HG03354 (cell line): ENCODE data around the gene COL17A1.

Source experiments
- ATAC-seq: cut with Tn5 transposase; IDR thresholded peaks from one replicate; pipeline ENCODE4 v1.9.1; 2021; ENCODE audit warnings: mild to moderate bottlenecking; ENCODE audit not compliant: unreplicated experiment, poor library complexity, severe bottlenecking

COL17A1 gene

DNA sequence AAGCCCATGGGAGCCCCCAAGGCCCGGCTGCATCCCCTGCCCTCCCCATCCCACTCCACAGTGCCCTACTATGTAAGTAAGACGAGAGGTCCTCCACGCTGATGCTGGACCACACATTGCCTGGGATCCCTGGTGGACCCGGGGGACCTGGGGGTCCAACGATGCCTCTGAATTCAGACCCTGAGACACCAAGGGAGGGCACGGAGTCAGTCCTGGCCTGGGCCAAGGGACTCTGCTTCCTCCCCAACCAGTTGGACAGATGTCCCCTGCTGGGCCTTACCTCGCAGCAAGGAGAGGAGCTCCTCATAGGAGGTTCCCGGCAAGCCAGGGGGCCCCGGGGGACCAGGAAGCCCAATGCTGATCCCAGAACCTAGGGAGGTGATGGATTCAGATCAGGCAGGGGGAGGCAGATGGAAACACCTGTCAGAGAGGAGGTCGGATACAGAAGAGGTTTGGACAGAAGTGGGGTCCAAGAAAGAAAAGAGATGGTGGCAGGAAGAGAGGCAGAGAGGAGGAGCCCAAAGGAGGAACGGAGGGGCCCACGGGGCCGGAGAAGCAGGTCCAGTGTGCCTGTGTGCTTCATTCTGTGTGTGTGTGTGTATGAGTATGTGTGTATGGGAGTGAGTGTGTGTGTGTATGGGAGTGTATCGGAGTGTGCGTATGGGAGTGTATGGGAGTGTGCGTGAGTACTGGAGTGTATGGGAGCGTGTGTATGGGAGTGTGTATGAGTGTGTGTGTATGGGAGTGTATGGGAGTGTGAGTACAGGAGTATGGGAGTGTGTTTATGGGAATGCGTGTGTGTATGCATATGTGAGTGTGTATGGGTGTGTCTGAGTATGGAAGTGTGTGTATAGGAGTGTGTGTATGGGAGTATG, 50.2 kb downstream of the COL17A1 start:
- no peak for ATAC-seq

DNA sequence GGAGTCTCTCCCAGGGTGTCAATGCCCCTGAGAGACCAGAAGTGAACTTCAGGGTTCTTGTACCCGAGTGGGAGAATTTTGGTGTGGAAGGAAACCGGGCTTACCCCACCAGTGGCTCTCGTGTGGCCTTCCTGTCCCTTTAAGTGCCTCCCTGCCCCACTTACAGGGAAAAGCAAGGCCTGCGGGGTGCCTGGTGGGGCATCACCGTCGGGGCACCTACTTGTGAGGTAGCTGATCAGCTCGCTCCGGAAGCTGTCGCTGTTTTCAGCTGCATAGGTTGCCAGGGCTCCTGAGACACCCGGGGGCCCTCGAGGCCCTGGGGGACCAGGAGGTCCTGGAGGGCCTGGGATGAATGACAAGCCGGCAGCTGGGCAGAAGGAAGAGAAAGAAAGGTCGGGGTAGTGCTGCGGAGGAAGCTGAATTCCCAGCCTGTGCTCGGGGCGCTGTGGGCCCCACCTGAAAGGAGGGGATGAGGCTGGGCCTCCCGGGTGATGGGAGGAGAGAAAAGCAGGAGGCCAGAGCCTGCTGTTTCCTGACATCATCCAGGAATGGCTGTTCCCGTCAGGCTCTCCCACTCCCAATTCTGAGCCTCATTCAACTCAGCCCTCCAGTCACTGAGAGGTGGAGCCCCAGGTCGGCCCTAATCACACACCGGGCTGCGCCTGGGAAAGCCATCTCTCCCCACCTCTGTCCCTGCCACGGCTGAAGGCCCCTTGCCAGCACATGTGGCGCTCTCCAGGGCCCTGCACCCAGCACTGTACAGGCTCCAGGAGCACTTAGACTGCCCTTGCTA, 51.1 kb downstream of the COL17A1 start:
- ATAC-seq, result no peak

GRCh38 chr10:104033966-104034365, 51.7 kb downstream of the COL17A1 start:
- no peak for ATAC-seq

- no peak for ATAC-seq
Measured at GRCh38 chr10:104033401-104033930, 52.2 kb downstream of the COL17A1 start.

GRCh38 chr10:104032144-104032775, 53.4 kb downstream of the COL17A1 start:
- ATAC-seq, result no peak

GRCh38 chr10:104031631-104032030, 54.0 kb downstream of the COL17A1 start:
- ATAC-seq, result no peak

DNA sequence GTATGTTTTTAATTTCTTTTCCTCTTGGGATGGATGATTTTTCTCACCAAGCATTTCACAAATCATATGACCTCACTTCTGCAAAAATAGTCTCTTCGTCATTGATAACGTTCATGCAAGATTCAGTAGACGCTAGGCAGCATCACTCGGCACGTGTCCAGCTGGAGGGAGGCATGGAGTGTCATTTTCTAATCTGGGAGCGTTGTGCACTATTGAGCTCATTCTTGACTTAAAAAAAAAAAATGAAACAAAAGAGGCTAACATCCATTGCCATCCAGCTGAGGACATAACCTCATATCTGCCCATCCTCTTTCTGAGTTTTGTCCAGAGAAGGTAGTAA, 56.2 kb downstream of the COL17A1 start:
- no peak for ATAC-seq

GRCh38 chr10:104028823-104029520, 56.7 kb downstream of the COL17A1 start:
- no peak for ATAC-seq

- ATAC-seq, result no peak
Measured at GRCh38 chr10:104028146-104028545, 57.5 kb downstream of the COL17A1 start.

- no peak for ATAC-seq
Measured at GRCh38 chr10:104026762-104027161, 58.9 kb downstream of the COL17A1 start.

- ATAC-seq, result no peak
Measured at GRCh38 chr10:104025524-104025923, 60.2 kb downstream of the COL17A1 start.

- ATAC-seq, result no peak
Measured at GRCh38 chr10:104022026-104022425, 63.7 kb downstream of the COL17A1 start.

- ATAC-seq, result no peak
Measured at GRCh38 chr10:104021246-104021645, 64.4 kb downstream of the COL17A1 start.

DNA sequence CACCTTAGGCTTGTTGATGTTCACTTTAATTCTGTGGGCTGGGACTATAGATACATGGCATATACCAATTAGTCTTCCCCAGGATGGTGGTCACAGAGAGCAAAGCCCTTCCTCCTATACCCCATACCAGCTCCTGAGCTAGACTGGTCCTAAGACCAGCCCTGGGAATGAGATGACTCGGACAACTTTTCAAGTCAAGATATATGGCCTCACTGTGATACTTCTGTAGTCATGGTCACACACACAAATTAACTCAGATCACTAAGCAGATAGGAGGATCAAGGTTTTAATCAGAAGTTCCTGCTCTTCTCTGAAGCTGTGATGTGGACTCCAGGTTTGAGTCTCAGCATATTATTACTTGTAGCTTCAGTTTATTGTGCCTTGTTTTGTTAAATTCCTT, 65.7 kb downstream of the COL17A1 start:
- ATAC-seq, result no peak

- no peak for ATAC-seq
Measured at GRCh38 chr10:104018471-104018870, 67.2 kb downstream of the COL17A1 start.

GRCh38 chr10:104016661-104017060, 69.0 kb downstream of the COL17A1 start:
- no peak for ATAC-seq

- ATAC-seq, result no peak
Measured at GRCh38 chr10:104014176-104014575, 71.5 kb downstream of the COL17A1 start.

- no peak for ATAC-seq
Measured at GRCh38 chr10:104013489-104013888, 72.2 kb downstream of the COL17A1 start.

GRCh38 chr10:104011904-104012303, 73.8 kb downstream of the COL17A1 start:
- ATAC-seq, result no peak
